CD14-positive monocyte (primary cell): ENCODE data around the gene KLHL6. TPM values are rescaled to one million over a fixed set of nuclear protein-coding genes. Genes with fewer than 3 reads are reported as not detected.

Source experiments
- DNase-seq, 3 donors: peaks; one replicate each; pipeline ENCODE4 v3.0.0-alpha.2; 2011 to 2022
- H2AFZ ChIP-seq: 2 replicates; pipeline ENCODE4 v1.6.0; 2012; ENCODE audit warnings: mild to moderate bottlenecking, low read depth, low read length, inconsistent platforms; ENCODE audit not compliant: insufficient read depth, poor library complexity, severe bottlenecking
- H3K27ac ChIP-seq, 2 donors: 1 replicate in 1 of 2; 2 replicates in 1 of 2; pipeline ENCODE4 v1.5.1; 2012 to 2013; ENCODE audit warnings: low read length in 2 of 2, control low read depth in 1 of 2, inconsistent platforms in 1 of 2, low read depth in 1 of 2, mild to moderate bottlenecking in 1 of 2
- H3K27me3 ChIP-seq, 2 donors: one replicate each; pipeline versions ENCODE4 v1.6.0 to v1.6.1; 2011 to 2013; ENCODE audit warnings: low read length in 2 of 2; ENCODE audit not compliant: control insufficient read depth in 2 of 2, insufficient read depth in 2 of 2
- H3K36me3 ChIP-seq, 2 donors: replicated peaks in 1 of 2; 1 replicate in 1 of 2; 2 replicates in 1 of 2; pipeline versions ENCODE4 v1.5.1 to v1.6.1; 2012 to 2013; ENCODE audit warnings: low read length in 2 of 2, control low read depth in 1 of 2, inconsistent platforms in 1 of 2, mild to moderate bottlenecking in 1 of 2; ENCODE audit not compliant: insufficient read depth in 2 of 2, control insufficient read depth in 1 of 2
- H3K4me1 ChIP-seq, 2 donors: 1 replicate in 1 of 2; 2 replicates in 1 of 2; pipeline versions ENCODE4 v1.5.1 to v1.6.1; 2012 to 2013; ENCODE audit warnings: low read length in 2 of 2, control low read depth in 1 of 2, inconsistent platforms in 1 of 2, mild to moderate bottlenecking in 1 of 2, moderate library complexity in 1 of 2; ENCODE audit not compliant: insufficient read depth in 2 of 2, control insufficient read depth in 1 of 2
- H3K4me2 ChIP-seq: replicated peaks from 2 replicates; pipeline ENCODE3; 2012; ENCODE audit warnings: low read length, moderate library complexity, mild to moderate bottlenecking; ENCODE audit not compliant: poor library complexity, severe bottlenecking; ENCODE audit errors: extremely low read depth
- H3K4me3 ChIP-seq, 3 experiments: fragments of 200-600 bp in 1 of 3; sonication (generic) in 1 of 3; replicated peaks in 1 of 3; 1 replicate in 2 of 3; 2 replicates in 1 of 3; pipeline ENCODE4 v1.5.1; 2011 to 2013; ENCODE audit warnings: low read length in 3 of 3, mild to moderate bottlenecking in 3 of 3, control low read depth in 2 of 3, low read depth in 2 of 3, inconsistent platforms in 1 of 3, moderate library complexity in 1 of 3
- H3K79me2 ChIP-seq: 2 replicates; pipeline ENCODE4 v1.6.0; 2012; ENCODE audit warnings: mild to moderate bottlenecking, control low read depth, inconsistent platforms, low read length, moderate library complexity; ENCODE audit not compliant: insufficient read depth
- H3K9ac ChIP-seq: 2 replicates; pipeline ENCODE4 v1.6.0; 2017; ENCODE audit warnings: low read length, mild to moderate bottlenecking; ENCODE audit not compliant: insufficient read depth, poor library complexity, severe bottlenecking
- H3K9me3 ChIP-seq, 2 donors: replicated peaks in 1 of 2; 1 replicate in 1 of 2; 2 replicates in 1 of 2; pipeline versions ENCODE4 v1.5.1 to v1.6.1; 2012 to 2013; ENCODE audit warnings: low read length in 2 of 2, control low read depth in 1 of 2; ENCODE audit not compliant: control insufficient read depth in 1 of 2, insufficient read depth in 1 of 2
- H4K20me1 ChIP-seq: 2 replicates; pipeline ENCODE4 v1.6.0; 2012; ENCODE audit warnings: mild to moderate bottlenecking, low read length, control low read depth, moderate library complexity; ENCODE audit not compliant: insufficient read depth
- H3K27ac Mint-ChIP-seq, 7 donors: one replicate each; pipeline ENCODE4 v1.8.0; 2020; ENCODE audit warnings: mild to moderate bottlenecking in 7 of 7, mixed read lengths in 7 of 7, moderate library complexity in 6 of 7, inconsistent platforms in 2 of 7
- H3K27me3 Mint-ChIP-seq, 3 donors: one replicate each; pipeline ENCODE4 v1.8.0; 2021 to 2022; ENCODE audit warnings: low read depth in 3 of 3, mild to moderate bottlenecking in 3 of 3, mixed read lengths in 3 of 3, moderate library complexity in 3 of 3, inconsistent platforms in 1 of 3
- H3K36me3 Mint-ChIP-seq, 2 donors: one replicate each; pipeline ENCODE4 v1.8.0; 2020; ENCODE audit warnings: mixed read lengths in 2 of 2, inconsistent platforms in 1 of 2, mild to moderate bottlenecking in 1 of 2
- H3K4me1 Mint-ChIP-seq: one replicate; pipeline ENCODE4 v1.8.0; 2020; ENCODE audit warnings: mild to moderate bottlenecking, mixed read lengths
- H3K4me3 Mint-ChIP-seq, 2 donors: one replicate each; pipeline ENCODE4 v1.8.0; 2020; ENCODE audit warnings: mild to moderate bottlenecking in 2 of 2, mixed read lengths in 2 of 2, moderate library complexity in 1 of 2
- H3K9me3 Mint-ChIP-seq, 7 donors: one replicate each; pipeline ENCODE4 v1.8.0; 2020 to 2022; ENCODE audit warnings: mixed read lengths in 7 of 7, mild to moderate bottlenecking in 6 of 7, moderate library complexity in 6 of 7, inconsistent platforms in 2 of 7
- CTCF ChIP-seq: fragments of 200-600 bp; IDR thresholded peaks from one replicate; pipeline ENCODE4 v1.8.0; 2022; ENCODE audit warnings: antibody characterized with exemption, mild to moderate bottlenecking
- WGBS: methylation state at CpG from one replicate; pipeline ENCODE4 v1.1.5; 2013; ENCODE audit warnings: missing lambda C conversion rate; ENCODE audit not compliant: insufficient coverage; 5-methylcytosine and 5-hydroxymethylcytosine counted together
- intact Hi-C, 2 donors: fragments of 100-400 bp; cut with micrococcal nuclease; formaldehyde crosslinking; loops; one replicate each; pipeline versions ENCODE4 v1.15.0 to v1.15.1; 2023
- polyA plus RNA-seq, 3 donors: library from polyadenylated mRNA; depleted of rRNA in 1 of 3; unstranded in 2 of 3; stranded (reverse) in 1 of 3; fragments of 300-500 nt in 2 of 3; fragments of >200 nt in 1 of 3; fragmentation: Illumina TruSeq in 2 of 3; gene quantifications; 1 replicate in 2 of 3; 2 replicates in 1 of 3; pipeline ENCODE4 v1.2.3, GENCODE V29; 2012 to 2021

Gene KLHL6
- polyA plus RNA-seq, 3 donors: 5.7 to 15.2 (median 10.6) TPM

GRCh38 chr3:183490211-183490601 is 65.3 kb downstream of the KLHL6 start:
- H3K9me3 ChIP-seq: no peaks in the 10 kb centered on the region
- H3K27me3 ChIP-seq: no peaks in the 10 kb centered on the region
- H3K4me3 ChIP-seq: no peak overlapping the region
- H3K27ac Mint-ChIP-seq: peak overlapping the region in 3 of 7 donors; percentile 47 to 75 (median 50)
- DNase-seq: no peak
- intact Hi-C loops: no loop called here
- H3K9ac ChIP-seq: no peak overlapping the region
- peaks cover 50 to 60% of the 10 kb centered on the region in 2 donors for H3K36me3 Mint-ChIP-seq
- no peak overlapping the region for H3K27ac ChIP-seq
- peaks cover 0 to 1% (median 0%) of the 10 kb centered on the region in 3 donors for H3K27me3 Mint-ChIP-seq
- H3K36me3 ChIP-seq: peaks cover 37 to 65% of the 10 kb centered on the region in 2 donors
- peaks cover 8 to 11% of the 10 kb centered on the region in 2 donors for H3K4me1 ChIP-seq
- H3K4me1 Mint-ChIP-seq: peaks cover 11% of the 10 kb centered on the region
- no peaks in the 10 kb centered on the region for H3K79me2 ChIP-seq
- peak; percentile 15 for TF ChIP-seq CTCF
- no peak overlapping the region for H3K4me3 Mint-ChIP-seq
- WGBS: 97% methylated on average over 6 of the region's 9 CpGs
- H3K9me3 Mint-ChIP-seq: no peaks in the 10 kb centered on the region
- no peaks in the 10 kb centered on the region for H4K20me1 ChIP-seq
- no peak overlapping the region for H3K4me2 ChIP-seq
- H2AFZ ChIP-seq: no peak overlapping the region

GRCh38 chr3:183489455-183490210 is 65.9 kb downstream of the KLHL6 start:
- peak overlapping the region in 3 of 7 donors; percentile 5 to 75 (median 50) for H3K27ac Mint-ChIP-seq

More at GRCh38 chr3:183489455-183490210, 65.9 kb downstream of the KLHL6 start:
- no peak overlapping the region for H3K4me2 ChIP-seq
- DNase-seq: no peak
- H3K27me3 ChIP-seq: no peaks in the 10 kb centered on the region
- peaks cover 37 to 60% of the 10 kb centered on the region in 2 donors for H3K36me3 ChIP-seq
- H3K79me2 ChIP-seq: no peaks in the 10 kb centered on the region
- peaks cover 11% of the 10 kb centered on the region in 2 donors for H3K4me1 ChIP-seq
- no peak overlapping the region for H3K27ac ChIP-seq
- WGBS: 40% methylated on average over 1 of the region's 6 CpGs
- Mint-ChIP-seq H3K36me3 (peaks cover 50 to 54% of the 10 kb centered on the region in 2 donors), H3K4me3 (no peak overlapping the region), H3K27me3 (peaks cover 0 to 1% (median 0%) of the 10 kb centered on the region in 3 donors), H3K9me3 (peaks cover 0 to 3% (median 1%) of the 10 kb centered on the region in 7 donors), H3K4me1 (peaks cover 15% of the 10 kb centered on the region)
- H4K20me1 ChIP-seq: no peaks in the 10 kb centered on the region
- no peak overlapping the region for H2AFZ ChIP-seq
- no peaks in the 10 kb centered on the region for H3K9me3 ChIP-seq
- no peak overlapping the region for H3K4me3 ChIP-seq
- H3K9ac ChIP-seq: no peak overlapping the region
- intact Hi-C loops: no loop called here
- no peak for TF ChIP-seq CTCF
